ENCODE results near the gene DEFB131B.
"Not testable (repeated sequence)": the region's sequence is repeated elsewhere in the genome, so short reads cannot be mapped to it uniquely, and the experiment has no call there.

The DEFB131B gene

GRCh38 chr11:71911321-71911985 is 33.2 kb downstream of the DEFB131B start:
- peak; percentile 14 for DNase-seq (ENCODE audit: low read depth)

GRCh38 chr11:71911986-71912340 is 33.7 kb downstream of the DEFB131B start:
- not testable (repeated sequence) for DNase-seq (ENCODE audit: low read depth)

- DNase-seq (ENCODE audit: low read depth): no peak
Observed at GRCh38 chr11:71913756-71914526, 35.7 kb downstream of the DEFB131B start.

- no peak for DNase-seq (ENCODE audit: low read depth)
Observed at GRCh38 chr11:71914617-71915189, 36.5 kb downstream of the DEFB131B start.

- DNase-seq (ENCODE audit: low read depth): no peak
Observed at GRCh38 chr11:71917646-71918140, 39.4 kb downstream of the DEFB131B start.

GRCh38 chr11:71927820-71928736 is 49.8 kb downstream of the DEFB131B start, which contains the start of gene XNDC1N:
TSS of gene XNDC1N (minus strand) at chr11:71928594. CDS start at chr11:71923353, 5,241 bp downstream.
- DNase-seq (ENCODE audit: low read depth): peak; percentile 64

- peak; percentile 96 for DNase-seq (ENCODE audit: low read depth)
Observed at GRCh38 chr11:71928737-71929443, 50.6 kb downstream of the DEFB131B start, which contains the start of gene RNF121. TSS of gene RNF121 (plus strand) at chr11:71929046. CDS start at chr11:71929062, 16 bp downstream.

- DNase-seq (ENCODE audit: low read depth): no peak
Observed at GRCh38 chr11:71929491-71929890, 51.2 kb downstream of the DEFB131B start.

GRCh38 chr11:71930556-71931244 is 52.4 kb downstream of the DEFB131B start:
- DNase-seq (ENCODE audit: low read depth): no peak

GRCh38 chr11:71931245-71931602 is 53.0 kb downstream of the DEFB131B start:
- no peak for DNase-seq (ENCODE audit: low read depth)

GRCh38 chr11:71933141-71933933 is 55.1 kb downstream of the DEFB131B start:
- DNase-seq (ENCODE audit: low read depth): no peak
